22Rv1 (cell line): ENCODE measurements around the gene PRDM2.

Experiments used
- H3K27ac ChIP-seq: fragments of 450-650 bp; 2 replicates; pipeline ENCODE4 v1.5.1; 2017
- CTCF ChIP-seq: fragments of 450-650 bp; IDR thresholded peaks from 2 replicates; pipeline ENCODE4 v1.5.1; 2017; ENCODE audit warnings: mild to moderate bottlenecking
- ZFX ChIP-seq: fragments of 450-650 bp; IDR thresholded peaks from 2 replicates; pipeline ENCODE4 v1.6.1; 2017; ENCODE audit warnings: antibody characterized with exemption, borderline replicate concordance

Gene PRDM2

GRCh38 chr1:13766592-13767564 lies 66.9 kb downstream of the PRDM2 start:
- TF ChIP-seq ZFX (no peak), CTCF (no peak)
- H3K27ac ChIP-seq, result no peak overlapping the region

DNA sequence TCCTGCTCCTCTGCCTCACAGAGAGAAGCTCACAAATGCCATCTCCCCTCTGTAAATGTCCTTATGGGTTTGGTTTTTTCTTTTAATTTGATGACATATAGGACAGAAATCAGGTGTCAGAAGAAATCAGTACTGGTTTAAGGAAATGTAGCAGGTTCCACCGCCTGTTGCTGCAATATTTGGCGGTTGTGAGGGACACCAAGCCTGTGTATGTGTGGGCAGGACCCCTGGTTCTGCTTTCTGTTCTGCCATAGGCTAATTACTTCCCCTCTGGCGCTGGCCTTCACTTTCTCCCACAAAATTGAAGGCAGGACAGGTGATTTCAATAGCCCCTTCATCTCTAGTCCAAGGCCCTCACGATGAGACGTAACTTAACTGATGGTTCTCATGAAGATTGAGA lies 69.2 kb downstream of the PRDM2 start:
- TF ChIP-seq CTCF, result no peak
- TF ChIP-seq ZFX, result no peak
- H3K27ac ChIP-seq, result no peak overlapping the region

DNA sequence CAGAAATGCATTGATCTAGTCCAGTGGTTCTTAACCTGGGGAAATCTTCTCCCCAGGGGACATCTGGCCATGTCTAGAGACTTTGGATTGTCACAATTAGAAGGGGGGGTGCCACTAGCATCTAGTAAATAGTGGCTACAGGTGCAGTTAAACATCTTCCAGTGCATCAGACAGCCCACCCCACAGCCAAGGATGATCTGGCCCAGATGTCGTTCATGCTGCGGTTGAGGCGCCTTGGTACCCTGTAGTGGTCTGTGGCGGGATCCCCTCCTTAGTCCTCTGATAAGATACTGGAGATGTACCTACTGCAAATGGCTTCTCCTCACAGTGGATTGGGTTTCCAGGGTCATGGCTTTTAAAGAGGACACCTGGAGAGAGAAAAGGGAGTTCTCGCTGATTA lies 69.8 kb downstream of the PRDM2 start:
- H3K27ac ChIP-seq, result no peak overlapping the region
- no peak for TF ChIP-seq ZFX
- TF ChIP-seq CTCF, result no peak

DNA sequence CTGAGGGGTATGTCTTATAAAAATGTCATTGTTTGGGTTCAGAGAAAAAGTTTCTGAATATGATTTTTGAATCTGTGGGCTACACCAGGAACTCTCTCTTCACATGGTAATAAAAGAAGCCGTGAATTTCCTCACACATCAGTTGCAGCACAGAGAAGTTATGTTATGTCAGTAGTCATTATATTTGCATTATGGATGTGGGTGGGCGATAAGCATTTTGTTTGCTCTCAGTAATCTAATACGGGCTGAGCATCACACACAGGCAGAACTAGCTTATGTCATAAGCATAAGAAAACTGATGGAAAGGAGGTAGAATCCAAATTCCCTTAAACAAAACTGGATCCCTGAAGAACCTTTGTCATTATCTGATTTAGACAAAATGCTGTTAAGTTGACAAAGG lies 70.8 kb downstream of the PRDM2 start:
- no peak overlapping the region for H3K27ac ChIP-seq
- no peak for TF ChIP-seq ZFX
- TF ChIP-seq CTCF, result no peak

- TF ChIP-seq ZFX (no peak), CTCF (no peak)
- H3K27ac ChIP-seq, result no peak overlapping the region
Measured at GRCh38 chr1:13771745-13772144, 71.8 kb downstream of the PRDM2 start.

DNA sequence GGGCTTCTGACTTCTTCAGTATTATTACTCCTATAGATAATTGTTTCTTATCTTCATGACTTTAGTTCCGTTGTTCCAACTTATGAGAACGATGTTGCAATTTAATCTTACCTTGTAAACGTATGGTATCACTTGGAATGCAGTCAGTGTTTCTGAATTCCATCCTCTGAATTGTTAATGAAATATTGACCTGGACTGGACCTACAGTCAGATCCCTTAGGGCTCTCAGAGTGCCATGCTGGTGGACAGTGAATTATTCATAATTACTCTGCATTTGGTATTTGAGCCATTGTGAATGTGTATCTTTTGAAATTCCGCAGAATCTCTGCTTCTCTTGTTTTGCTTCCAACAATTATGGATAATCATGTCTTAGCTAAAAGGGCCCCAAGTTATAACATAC lies 72.3 kb downstream of the PRDM2 start:
- TF ChIP-seq ZFX, result no peak
- no peak for TF ChIP-seq CTCF

DNA sequence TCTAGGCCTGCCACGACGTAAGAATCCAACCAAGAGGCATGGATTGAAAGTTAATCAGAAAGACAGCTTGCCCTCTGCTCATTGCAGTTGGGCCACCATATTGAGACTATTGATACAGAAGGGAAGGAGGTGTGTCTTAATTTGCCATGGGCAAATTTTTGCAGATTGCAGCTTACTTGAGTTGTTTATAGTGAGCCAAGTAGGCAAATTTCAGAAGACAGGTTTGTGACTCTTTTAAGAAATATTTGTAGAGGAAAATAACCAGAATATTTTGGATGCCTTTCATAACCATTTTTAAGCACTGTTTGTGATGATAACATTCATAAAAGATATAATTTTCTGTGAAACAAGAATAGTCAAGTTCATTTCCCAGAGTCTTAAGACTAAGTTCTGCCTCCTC lies 74.1 kb downstream of the PRDM2 start:
- TF ChIP-seq ZFX (no peak), CTCF (no peak)
- no peak overlapping the region for H3K27ac ChIP-seq

More for the DNA sequence above, 72.3 kb downstream of the PRDM2 start:
- H3K27ac ChIP-seq, result no peak overlapping the region
